Occipital lobe (tissue), 2 donors: ENCODE data around the gene SNRNP35. TPM values are rescaled to one million over a fixed set of nuclear protein-coding genes. Genes with fewer than 3 reads are reported as not detected.
A peak's percentile ranks its signal among the peaks of the same experiment; 100 is the strongest.
"Not testable (repeated sequence)": the region's sequence is repeated elsewhere in the genome, so short reads cannot be mapped to it uniquely, and the experiment has no call there.

ENCODE experiments used
- DNase-seq: peaks from one replicate; lab custom pipeline; 2025; lab: John Stamatoyannopoulos, UW
- total RNA-seq: library from RNA; depleted of rRNA; stranded (reverse); fragments of >200 nt; gene quantifications from one replicate; pipeline ENCODE4 v1.2.3, GENCODE V29; 2014

The SNRNP35 gene
- total RNA-seq, 1 donor from 2014 or later, result 25.4 TPM

GRCh38 chr12:123449249-123449733, 8.6 kb upstream of the SNRNP35 start:
- no peak for DNase-seq

GRCh38 chr12:123449856-123450255, 8.1 kb upstream of the SNRNP35 start:
- no peak for DNase-seq

GRCh38 chr12:123450636-123451035, 7.3 kb upstream of the SNRNP35 start:
- no peak for DNase-seq

GRCh38 chr12:123452276-123452550, 5.7 kb upstream of the SNRNP35 start:
- DNase-seq, result not testable (repeated sequence)

GRCh38 chr12:123453165-123453564, 4.8 kb upstream of the SNRNP35 start:
- no peak for DNase-seq

- not testable (repeated sequence) for DNase-seq
Observed at GRCh38 chr12:123463174-123463573, 5.2 kb downstream of the SNRNP35 start.

GRCh38 chr12:123465084-123465483, 7.1 kb downstream of the SNRNP35 start:
- no peak for DNase-seq

GRCh38 chr12:123468786-123469185, 10.8 kb downstream of the SNRNP35 start:
- no peak for DNase-seq

GRCh38 chr12:123469978-123470377, 12.0 kb downstream of the SNRNP35 start:
- no peak for DNase-seq

- DNase-seq, result peak; percentile 65
Observed at GRCh38 chr12:123471374-123472068, 13.6 kb downstream of the SNRNP35 start.

GRCh38 chr12:123472438-123472849, 14.5 kb downstream of the SNRNP35 start:
- no peak for DNase-seq

- no peak for DNase-seq
Observed at GRCh38 chr12:123474485-123475245, 16.7 kb downstream of the SNRNP35 start.

GRCh38 chr12:123475246-123475703, 17.3 kb downstream of the SNRNP35 start:
- DNase-seq, result no peak

GRCh38 chr12:123478069-123478468, 20.1 kb downstream of the SNRNP35 start:
- no peak for DNase-seq

GRCh38 chr12:123478762-123479161, 20.8 kb downstream of the SNRNP35 start:
- peak; percentile 75 for DNase-seq

- DNase-seq, result peak; percentile 85
Observed at GRCh38 chr12:123479442-123480180, 21.7 kb downstream of the SNRNP35 start.

GRCh38 chr12:123481251-123481650, 23.3 kb downstream of the SNRNP35 start:
- DNase-seq, result not testable (repeated sequence)

- no peak for DNase-seq
Observed at GRCh38 chr12:123482876-123483275, 24.9 kb downstream of the SNRNP35 start.

GRCh38 chr12:123483602-123484248, 25.8 kb downstream of the SNRNP35 start:
- no peak for DNase-seq

- peak; percentile 49 for DNase-seq
Observed at GRCh38 chr12:123485756-123486155, 27.8 kb downstream of the SNRNP35 start.

- DNase-seq, result no peak
Observed at GRCh38 chr12:123487428-123487827, 29.5 kb downstream of the SNRNP35 start.
